ENCODE measurements around the gene CACNA2D3.

CACNA2D3 gene

DNA sequence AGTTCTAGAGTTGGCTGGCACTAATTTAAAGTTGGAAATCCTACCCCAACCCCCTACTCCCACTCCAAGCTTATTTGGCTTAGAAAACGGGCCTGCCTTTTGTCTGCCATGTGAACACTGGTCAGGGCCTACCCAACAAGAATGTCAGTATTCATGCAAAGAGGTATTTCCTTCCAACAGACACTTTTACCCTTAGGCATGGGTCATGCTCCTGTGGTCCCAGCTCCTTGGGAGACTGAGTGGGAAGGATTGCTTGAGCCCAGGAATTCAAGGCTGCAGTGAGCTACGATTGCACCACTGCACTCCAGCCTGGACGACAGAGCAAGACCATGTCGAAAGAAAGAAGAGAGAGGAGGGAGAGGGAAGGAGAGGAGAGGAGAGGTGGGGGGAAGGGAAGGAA is 943.0 kb downstream of the CACNA2D3 start:
- in situ Hi-C loops (cut with MboI; ENCODE audit: low sequenced_read_pairs) = no loop called here
- H3K27me3 ChIP-seq (ENCODE audit: low read depth) = no peaks in the 10 kb centered on the region
- DNase-seq (ENCODE audit: low spot score in 2 of 2) = no peak
- H3K9me3 ChIP-seq = no peaks in the 10 kb centered on the region
- H3K4me1 ChIP-seq = peaks cover 10% of the 10 kb centered on the region
- no peak overlapping the region for H3K4me3 ChIP-seq
- H3K36me3 ChIP-seq (replicated peaks) = no peaks in the 10 kb centered on the region

DNA sequence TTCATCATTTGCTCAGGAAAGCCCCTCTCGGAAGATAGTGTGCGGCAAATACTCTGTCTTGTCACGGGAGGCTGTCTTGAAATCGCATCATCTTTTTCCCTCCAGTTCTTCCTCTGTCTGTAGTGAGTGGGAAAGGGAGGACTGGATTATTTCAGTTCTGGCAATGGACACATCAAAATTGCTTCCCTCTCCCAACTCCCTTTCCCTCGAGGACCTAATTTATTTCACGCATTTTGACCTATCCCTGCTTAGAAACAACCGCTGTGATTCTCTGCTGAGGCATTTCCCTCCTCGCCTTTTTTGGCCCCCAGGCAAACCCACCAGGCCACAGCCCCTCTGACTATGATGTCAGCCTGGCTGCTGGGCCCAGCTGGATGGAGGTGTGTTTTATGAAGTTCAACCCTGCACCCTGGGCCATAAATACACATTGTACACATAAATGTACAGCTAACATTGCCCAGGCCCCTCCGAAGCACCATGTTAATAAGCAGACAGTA is 944.2 kb downstream of the CACNA2D3 start:
- peaks cover 1% of the 10 kb centered on the region for H3K4me1 ChIP-seq
- H3K27me3 ChIP-seq (ENCODE audit: low read depth) = no peaks in the 10 kb centered on the region
- H3K4me3 ChIP-seq = no peak overlapping the region
- H3K36me3 ChIP-seq (replicated peaks) = no peaks in the 10 kb centered on the region
- H3K9me3 ChIP-seq = no peaks in the 10 kb centered on the region
- in situ Hi-C loops (cut with MboI; ENCODE audit: low sequenced_read_pairs) = no loop called here
- no peak for DNase-seq (ENCODE audit: low spot score in 2 of 2)

DNA sequence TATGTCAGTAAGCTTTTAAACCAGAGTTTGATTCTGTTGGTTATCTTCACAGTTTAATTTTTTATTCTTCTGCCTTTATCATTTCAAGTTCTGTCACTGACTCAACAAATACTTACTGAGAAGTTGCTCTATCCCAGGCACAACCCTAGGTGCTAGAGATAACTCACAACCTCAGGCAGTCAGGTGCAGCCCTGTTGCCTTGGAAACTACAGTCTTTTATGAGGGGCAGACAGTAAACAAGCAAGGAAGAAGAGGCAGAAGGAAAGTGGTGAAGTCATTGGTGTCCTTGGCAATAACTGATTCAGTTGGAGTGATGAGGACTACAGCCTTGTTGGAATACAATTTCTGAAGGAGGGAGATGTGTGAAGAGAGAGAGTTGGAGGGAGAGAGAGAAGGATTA is 947.6 kb downstream of the CACNA2D3 start:
- H3K9me3 ChIP-seq = no peaks in the 10 kb centered on the region
- H3K4me3 ChIP-seq = no peak overlapping the region
- no peaks in the 10 kb centered on the region for H3K36me3 ChIP-seq (replicated peaks)
- H3K4me1 ChIP-seq = no peaks in the 10 kb centered on the region
- no peak for DNase-seq (ENCODE audit: low spot score in 2 of 2)
- in situ Hi-C loops (cut with MboI; ENCODE audit: low sequenced_read_pairs) = no loop called here
- no peaks in the 10 kb centered on the region for H3K27me3 ChIP-seq (ENCODE audit: low read depth)

DNA sequence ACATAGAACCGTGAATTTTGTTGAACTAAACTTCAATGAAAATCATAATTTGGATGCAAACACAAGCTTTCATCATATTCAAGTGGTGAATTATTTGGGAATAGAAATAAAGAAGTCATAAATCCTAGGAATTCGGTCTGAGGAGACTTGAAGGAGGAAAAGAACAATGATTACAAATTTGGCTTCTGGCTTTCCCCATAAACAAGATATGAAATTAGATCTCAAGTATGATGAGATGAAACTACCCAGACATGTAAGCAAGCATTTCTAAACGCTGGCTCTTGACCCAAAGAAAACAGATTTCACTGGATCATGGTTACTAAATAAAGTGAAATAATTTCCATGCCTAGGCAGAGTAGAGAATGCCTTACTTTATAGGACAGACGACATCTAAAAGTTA is 952.4 kb downstream of the CACNA2D3 start:
- in situ Hi-C loops (cut with MboI; ENCODE audit: low sequenced_read_pairs) = no loop called here
- no peaks in the 10 kb centered on the region for H3K9me3 ChIP-seq
- no peak for DNase-seq (ENCODE audit: low spot score in 2 of 2)
- H3K4me3 ChIP-seq = no peak overlapping the region
- no peaks in the 10 kb centered on the region for H3K36me3 ChIP-seq (replicated peaks)
- no peaks in the 10 kb centered on the region for H3K4me1 ChIP-seq
- H3K27me3 ChIP-seq (ENCODE audit: low read depth) = no peaks in the 10 kb centered on the region

DNA sequence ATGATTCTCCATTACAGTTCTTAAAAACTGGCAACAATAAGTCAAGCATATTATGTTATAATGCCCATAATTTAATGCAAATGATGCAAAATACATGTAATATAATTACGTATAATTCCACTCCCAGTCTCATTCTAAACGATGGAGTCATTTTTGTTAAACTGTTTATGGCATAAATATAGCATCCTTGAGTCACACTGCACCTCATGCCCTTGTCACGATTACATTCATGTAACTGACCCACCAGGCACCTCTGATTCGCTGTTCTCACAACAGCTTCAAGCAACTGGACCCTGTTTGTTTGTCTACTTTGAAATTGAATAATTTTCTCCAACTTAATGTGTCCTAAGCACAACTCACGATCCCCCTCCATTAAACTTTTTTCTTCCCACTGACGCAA is 953.5 kb downstream of the CACNA2D3 start:
- no peaks in the 10 kb centered on the region for H3K27me3 ChIP-seq (ENCODE audit: low read depth)
- no peaks in the 10 kb centered on the region for H3K4me1 ChIP-seq
- in situ Hi-C loops (cut with MboI; ENCODE audit: low sequenced_read_pairs) = no loop called here
- DNase-seq (ENCODE audit: low spot score in 2 of 2) = no peak
- H3K36me3 ChIP-seq (replicated peaks) = no peaks in the 10 kb centered on the region
- no peak overlapping the region for H3K4me3 ChIP-seq
- no peaks in the 10 kb centered on the region for H3K9me3 ChIP-seq

DNA sequence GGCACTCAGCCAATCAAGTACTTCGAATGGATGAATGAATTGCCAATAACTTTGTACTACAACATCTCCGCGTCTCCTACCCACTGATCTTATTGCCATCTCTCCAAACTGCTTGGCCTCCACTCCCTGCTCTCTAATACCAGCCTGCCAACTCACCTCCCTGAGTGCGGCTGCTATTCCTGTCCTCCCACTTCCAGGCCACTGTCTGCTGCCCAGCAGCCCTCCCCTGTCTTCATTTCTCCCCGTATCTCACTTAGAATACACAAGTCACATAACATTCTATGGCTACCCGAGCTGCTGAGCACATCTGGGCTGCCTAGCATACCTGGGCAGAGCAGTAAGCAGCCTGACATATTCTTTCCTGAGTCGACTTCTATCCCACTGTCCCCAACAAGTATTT is 955.4 kb downstream of the CACNA2D3 start:
- no peak for DNase-seq (ENCODE audit: low spot score in 2 of 2)
- Histone ChIP-seq H3K36me3 (replicated peaks) (no peaks in the 10 kb centered on the region), H3K27me3 (ENCODE audit: low read depth) (no peaks in the 10 kb centered on the region), H3K4me1 (no peaks in the 10 kb centered on the region), H3K4me3 (no peak overlapping the region), H3K9me3 (no peaks in the 10 kb centered on the region)
- in situ Hi-C loops (cut with MboI; ENCODE audit: low sequenced_read_pairs) = no loop called here

DNA sequence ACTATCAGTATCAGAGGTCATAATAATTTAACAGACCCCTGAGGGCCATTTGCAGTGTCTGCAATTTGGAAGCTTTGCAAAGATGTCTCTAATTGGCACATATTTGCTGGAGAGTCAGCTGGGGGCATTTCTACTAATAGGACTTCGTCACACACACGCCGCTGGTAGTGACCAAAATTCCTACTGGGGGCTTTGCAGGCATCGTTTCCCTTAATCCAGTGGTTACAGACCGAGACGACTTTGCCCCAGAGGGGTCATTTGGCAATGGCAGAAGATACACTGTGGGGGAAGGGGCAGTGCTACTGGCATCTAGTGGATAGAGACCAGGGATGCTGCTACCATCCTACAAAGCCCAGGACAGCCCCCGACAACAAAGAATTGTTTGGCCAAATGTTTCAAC is 956.5 kb downstream of the CACNA2D3 start:
- DNase-seq (ENCODE audit: low spot score in 2 of 2) = no peak
- in situ Hi-C loops (cut with MboI; ENCODE audit: low sequenced_read_pairs) = no loop called here
- no peaks in the 10 kb centered on the region for H3K36me3 ChIP-seq (replicated peaks)
- H3K9me3 ChIP-seq = no peaks in the 10 kb centered on the region
- no peaks in the 10 kb centered on the region for H3K4me1 ChIP-seq
- H3K4me3 ChIP-seq = no peak overlapping the region
- no peaks in the 10 kb centered on the region for H3K27me3 ChIP-seq (ENCODE audit: low read depth)

DNA sequence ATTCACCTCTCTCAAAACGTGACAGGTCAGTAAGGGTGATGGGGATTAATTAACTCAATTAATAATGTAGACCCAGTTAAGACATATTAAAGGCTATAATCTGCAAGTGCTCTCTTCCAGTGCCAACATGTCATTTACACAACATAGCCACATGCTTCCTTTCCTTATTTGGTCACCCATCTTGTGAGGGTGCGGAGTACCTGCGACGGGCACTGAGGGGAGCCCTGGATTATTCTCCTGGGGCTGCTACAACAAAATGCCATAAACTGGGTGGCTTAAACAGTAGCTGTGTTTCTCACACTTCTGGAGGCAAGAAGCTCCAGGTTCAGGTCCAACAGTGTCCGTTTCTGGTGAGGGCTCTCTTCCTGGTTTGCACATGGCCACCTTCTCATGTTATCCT is 962.9 kb downstream of the CACNA2D3 start:
- Histone ChIP-seq H3K4me1 (no peaks in the 10 kb centered on the region), H3K36me3 (replicated peaks) (no peaks in the 10 kb centered on the region), H3K9me3 (no peaks in the 10 kb centered on the region), H3K27me3 (ENCODE audit: low read depth) (no peaks in the 10 kb centered on the region), H3K4me3 (no peak overlapping the region)
- no peak for DNase-seq (ENCODE audit: low spot score in 2 of 2)
- in situ Hi-C loops (cut with MboI; ENCODE audit: low sequenced_read_pairs) = no loop called here

DNA sequence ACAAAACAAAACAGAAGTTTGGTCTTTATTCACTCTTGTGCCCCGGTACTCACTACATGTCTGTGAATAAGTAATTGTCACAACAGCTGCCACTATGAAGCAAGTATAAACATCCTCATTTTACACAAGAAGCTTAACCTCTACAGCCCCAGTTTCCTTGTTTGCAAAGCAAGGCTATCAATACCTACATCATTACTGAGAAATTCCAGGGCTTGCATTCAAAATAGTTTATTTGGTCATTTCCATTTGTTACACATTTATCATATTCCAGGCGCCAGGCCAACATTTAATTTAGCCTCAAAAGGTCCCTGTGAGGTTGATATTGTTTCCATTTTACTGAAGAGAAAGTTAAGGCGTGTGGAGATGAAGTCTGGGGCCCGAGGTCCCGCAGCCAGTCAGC is 966.9 kb downstream of the CACNA2D3 start:
- no peaks in the 10 kb centered on the region for H3K9me3 ChIP-seq
- H3K4me3 ChIP-seq = no peak overlapping the region
- H3K4me1 ChIP-seq = no peaks in the 10 kb centered on the region
- in situ Hi-C loops (cut with MboI; ENCODE audit: low sequenced_read_pairs) = no loop called here
- H3K27me3 ChIP-seq (ENCODE audit: low read depth) = no peaks in the 10 kb centered on the region
- H3K36me3 ChIP-seq (replicated peaks) = no peaks in the 10 kb centered on the region
- DNase-seq (ENCODE audit: low spot score in 2 of 2) = no peak

DNA sequence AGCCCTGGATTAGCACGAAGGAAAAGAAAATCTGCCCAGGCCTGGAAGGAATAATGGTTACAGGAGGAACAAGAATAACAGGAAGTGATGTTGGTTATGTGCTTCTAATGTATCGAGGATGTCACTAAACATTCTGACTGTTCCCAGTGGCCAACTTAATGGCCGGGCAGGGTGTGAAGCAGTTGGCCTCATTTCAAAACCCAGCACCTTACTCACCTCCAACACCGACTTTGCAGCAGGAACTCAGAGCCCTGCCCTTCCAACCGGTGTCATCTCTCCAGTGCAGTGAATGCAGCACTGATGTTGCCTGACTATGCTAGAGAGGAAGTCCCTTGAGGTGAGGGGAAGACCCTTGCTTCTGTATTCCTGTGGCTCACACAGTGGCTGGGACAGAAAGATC is 967.9 kb downstream of the CACNA2D3 start:
- no peak overlapping the region for H3K4me3 ChIP-seq
- H3K27me3 ChIP-seq (ENCODE audit: low read depth) = no peaks in the 10 kb centered on the region
- in situ Hi-C loops (cut with MboI; ENCODE audit: low sequenced_read_pairs) = no loop called here
- H3K36me3 ChIP-seq (replicated peaks) = no peaks in the 10 kb centered on the region
- H3K4me1 ChIP-seq = no peaks in the 10 kb centered on the region
- no peak for DNase-seq (ENCODE audit: low spot score in 2 of 2)
- no peaks in the 10 kb centered on the region for H3K9me3 ChIP-seq

DNA sequence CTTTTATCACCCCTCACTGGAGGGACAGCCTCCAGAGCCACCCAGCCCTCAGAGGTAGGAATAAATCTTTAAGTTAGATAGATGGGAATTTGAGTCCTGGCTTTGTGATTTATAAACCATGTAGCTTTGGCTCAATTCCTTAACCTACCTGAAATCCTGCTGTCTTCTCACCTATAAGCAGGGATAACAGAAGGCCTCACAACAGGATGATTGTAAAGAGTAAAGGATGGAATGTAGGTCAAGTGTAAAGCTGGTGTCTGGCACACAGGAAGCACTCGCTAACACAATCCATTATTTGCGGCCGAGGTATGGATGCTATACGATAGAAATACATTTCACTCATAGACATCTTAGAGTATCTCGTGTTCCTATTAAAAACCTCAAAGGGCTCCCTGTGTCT is 968.4 kb downstream of the CACNA2D3 start:
- no peaks in the 10 kb centered on the region for H3K27me3 ChIP-seq (ENCODE audit: low read depth)

DNA sequence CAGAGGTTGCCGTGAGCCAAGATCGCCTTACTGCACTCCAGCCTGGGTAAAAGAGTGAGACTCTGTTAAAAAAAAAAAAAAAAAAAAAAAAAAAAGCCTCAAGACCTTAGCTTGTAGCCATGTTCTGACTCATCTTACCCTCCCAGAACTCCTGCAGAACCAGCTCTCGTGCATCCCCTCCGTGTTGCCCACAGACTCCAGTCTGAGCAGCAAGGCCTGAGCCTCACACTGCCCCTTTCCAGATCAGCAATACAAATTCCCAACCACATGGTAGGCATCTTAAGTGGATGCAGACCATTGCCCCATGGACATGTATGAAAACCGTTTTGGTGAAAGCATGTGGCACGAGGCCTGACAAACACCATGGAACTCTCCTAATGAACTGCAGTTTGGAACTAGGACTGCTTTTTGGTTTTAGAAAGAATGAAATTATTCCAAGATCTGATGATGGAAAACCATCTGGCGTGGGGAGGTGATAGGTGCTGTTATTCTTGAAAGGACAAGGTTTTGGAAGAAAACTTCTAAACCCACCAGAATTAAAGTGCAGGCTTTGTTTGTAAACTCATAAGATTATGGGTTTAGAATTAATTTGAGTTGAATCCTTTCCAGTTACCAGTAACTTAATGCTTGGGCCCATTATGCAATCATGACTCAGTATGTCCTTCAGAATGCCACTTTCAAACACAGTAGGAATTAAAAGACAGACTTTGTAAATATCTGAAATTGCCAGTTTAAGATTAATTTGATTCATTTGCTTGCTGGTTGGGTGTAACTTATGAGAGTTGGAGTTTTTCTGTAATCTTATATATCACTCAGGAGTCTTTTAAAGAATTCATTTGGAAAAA is 969.3 kb downstream of the CACNA2D3 start:
- no peaks in the 10 kb centered on the region for H3K9me3 ChIP-seq
- H3K27me3 ChIP-seq (ENCODE audit: low read depth) = no peaks in the 10 kb centered on the region
- in situ Hi-C loops (cut with MboI; ENCODE audit: low sequenced_read_pairs) = no loop called here
- H3K4me3 ChIP-seq = no peak overlapping the region
- no peaks in the 10 kb centered on the region for H3K4me1 ChIP-seq
- H3K36me3 ChIP-seq (replicated peaks) = no peaks in the 10 kb centered on the region
- DNase-seq (ENCODE audit: low spot score in 2 of 2) = no peak

More for the DNA sequence above, 968.4 kb downstream of the CACNA2D3 start:
- no peak for DNase-seq (ENCODE audit: low spot score in 2 of 2)
- H3K4me1 ChIP-seq = no peaks in the 10 kb centered on the region
- no peaks in the 10 kb centered on the region for H3K9me3 ChIP-seq
- no peak overlapping the region for H3K4me3 ChIP-seq
- in situ Hi-C loops (cut with MboI; ENCODE audit: low sequenced_read_pairs) = no loop called here
- no peaks in the 10 kb centered on the region for H3K36me3 ChIP-seq (replicated peaks)

DNA sequence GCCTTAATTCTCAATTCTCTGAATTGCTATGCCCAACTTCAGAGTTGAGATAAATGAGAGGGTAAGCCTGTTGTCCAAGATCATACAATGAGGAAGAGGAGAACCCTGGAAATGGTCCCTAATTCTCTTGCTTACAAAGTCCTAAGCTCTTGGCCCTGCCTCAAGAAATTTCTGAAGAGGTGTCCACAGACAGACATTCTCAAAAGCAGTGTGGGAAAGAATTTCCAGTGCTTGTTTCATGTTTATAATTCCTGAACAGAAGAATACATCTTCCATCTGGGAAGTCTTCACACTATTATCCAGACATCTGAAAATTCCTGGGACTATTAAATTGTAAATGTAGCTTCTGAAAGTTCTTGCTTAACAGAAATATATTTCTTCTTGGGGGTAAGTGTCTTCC is 972.3 kb downstream of the CACNA2D3 start:
- no peak for DNase-seq (ENCODE audit: low spot score in 2 of 2)
- no peaks in the 10 kb centered on the region for H3K9me3 ChIP-seq
- H3K27me3 ChIP-seq (ENCODE audit: low read depth) = no peaks in the 10 kb centered on the region
- H3K4me1 ChIP-seq = no peaks in the 10 kb centered on the region
- H3K36me3 ChIP-seq (replicated peaks) = no peaks in the 10 kb centered on the region
- in situ Hi-C loops (cut with MboI; ENCODE audit: low sequenced_read_pairs) = no loop called here
- no peak overlapping the region for H3K4me3 ChIP-seq

DNA sequence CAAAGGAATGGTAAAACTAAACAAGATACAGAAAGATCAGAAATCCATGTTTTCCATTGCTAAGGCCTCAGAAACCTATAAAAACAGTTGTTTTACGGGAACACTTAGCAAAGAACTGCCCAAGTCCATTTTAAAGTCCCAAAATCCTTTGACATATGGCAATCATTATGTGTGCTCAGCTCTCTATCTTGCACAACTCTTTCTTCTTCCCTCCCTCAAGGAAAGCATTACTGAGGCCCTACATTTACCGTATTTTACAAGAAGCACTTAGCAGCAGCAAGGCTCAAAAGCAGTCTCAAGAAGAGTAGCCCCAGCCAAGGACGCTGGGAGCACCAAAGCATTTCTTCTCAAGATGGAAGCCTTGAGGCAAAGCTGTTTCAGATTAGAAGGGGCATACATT is 975.1 kb downstream of the CACNA2D3 start:
- Histone ChIP-seq H3K4me1 (no peaks in the 10 kb centered on the region), H3K4me3 (no peak overlapping the region), H3K27me3 (ENCODE audit: low read depth) (no peaks in the 10 kb centered on the region), H3K9me3 (no peaks in the 10 kb centered on the region), H3K36me3 (replicated peaks) (no peaks in the 10 kb centered on the region)
- in situ Hi-C loops (cut with MboI; ENCODE audit: low sequenced_read_pairs) = no loop called here
- DNase-seq (ENCODE audit: low spot score in 2 of 2) = no peak

DNA sequence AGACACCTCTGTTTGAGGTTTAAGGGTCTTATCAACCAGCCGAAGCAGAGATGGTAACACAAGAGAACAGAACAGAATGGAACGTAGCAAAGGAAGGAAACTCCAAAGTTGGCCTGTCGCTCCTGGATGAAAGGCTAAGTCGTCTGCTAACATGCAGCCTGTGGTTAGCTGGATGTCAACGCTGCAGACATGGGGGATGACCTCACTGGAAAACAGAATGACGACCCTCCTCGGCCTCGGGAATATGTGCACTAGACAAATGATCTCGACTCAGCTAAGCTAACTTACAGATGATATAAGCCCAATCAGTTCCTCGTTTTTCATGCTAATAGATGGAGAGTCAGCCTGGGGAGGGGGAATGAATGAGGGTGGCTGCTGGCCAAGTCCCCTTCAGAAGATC is 983.3 kb downstream of the CACNA2D3 start:
- in situ Hi-C loops (cut with MboI; ENCODE audit: low sequenced_read_pairs) = no loop called here
- Histone ChIP-seq H3K36me3 (replicated peaks) (no peaks in the 10 kb centered on the region), H3K27me3 (ENCODE audit: low read depth) (no peaks in the 10 kb centered on the region), H3K4me3 (no peak overlapping the region), H3K4me1 (no peaks in the 10 kb centered on the region), H3K9me3 (no peaks in the 10 kb centered on the region)
- no peak for DNase-seq (ENCODE audit: low spot score in 2 of 2)

Data from HAP-1 (cell line).